Activated CD4-positive, alpha-beta memory T cell treated with anti-CD3 and anti-CD28 coated beads for 36 hours (primary cell): Measurements from ENCODE around the gene IMMP2L. TPM values are rescaled to one million over a fixed set of nuclear protein-coding genes. Genes with fewer than 3 reads are reported as not detected.
"Not testable (repeated sequence)": the region's sequence is repeated elsewhere in the genome, so short reads cannot be mapped to it uniquely, and the experiment has no call there.

Experiments
- CTCF ChIA-PET: fragments of 350-600 bp; sonication (Branson Sonifier 250); formaldehyde crosslinking; loops from one replicate; lab custom pipeline; 2021; ENCODE audit warnings: antibody characterized with exemption, inconsistent platforms; lab: Charles Lee
- POLR2A ChIA-PET: fragments of 350-600 bp; sonication (Branson Sonifier 250); formaldehyde crosslinking; loops from one replicate; lab custom pipeline; 2021; ENCODE audit warnings: antibody characterized with exemption; lab: Charles Lee
- DNase-seq: peaks from one replicate; pipeline ENCODE4 v3.0.0-alpha.2; 2020
- H3K27ac Mint-ChIP-seq: one replicate; pipeline ENCODE4 v1.8.0; 2021; ENCODE audit warnings: mixed read lengths
- H3K27me3 Mint-ChIP-seq: one replicate; pipeline ENCODE4 v1.8.0; 2021; ENCODE audit warnings: mixed read lengths
- H3K36me3 Mint-ChIP-seq: one replicate; pipeline ENCODE4 v1.8.0; 2021; ENCODE audit warnings: mixed read lengths
- H3K4me1 Mint-ChIP-seq: one replicate; pipeline ENCODE4 v1.8.0; 2021; ENCODE audit warnings: low read depth, mixed read lengths
- H3K4me3 Mint-ChIP-seq: one replicate; pipeline ENCODE4 v1.8.0; 2021; ENCODE audit warnings: mild to moderate bottlenecking, mixed read lengths
- H3K9me3 Mint-ChIP-seq: one replicate; pipeline ENCODE4 v1.8.0; 2021; ENCODE audit warnings: mixed read lengths
- intact Hi-C: fragments of 100-400 bp; cut with micrococcal nuclease; formaldehyde crosslinking; loops from one replicate; pipeline ENCODE4 v1.15.1; 2023
- total RNA-seq, 2 experiments: library from RNA; stranded (reverse); gene quantifications; one replicate each; pipeline ENCODE4 v1.2.3, GENCODE V29; 2021

The IMMP2L gene
- total RNA-seq, 2 experiments from 2014 or later, result 14.4 to 20.5 TPM

- CTCF ChIA-PET, result no interaction called here
Observed at GRCh38 chr7:111290419-111290818, 271.9 kb downstream of the IMMP2L start.

GRCh38 chr7:111288441-111288840, 273.9 kb downstream of the IMMP2L start:
- intact Hi-C loops, H3K4me1 Mint-ChIP-seq, H3K4me3 Mint-ChIP-seq, H3K27me3 Mint-ChIP-seq, POLR2A ChIA-PET, H3K27ac Mint-ChIP-seq, DNase-seq, CTCF ChIA-PET: not testable (repeated sequence)
- Mint-ChIP-seq H3K36me3 (peaks cover 31% of the 10 kb centered on the region), H3K9me3 (peaks cover 15% of the 10 kb centered on the region)

More at GRCh38 chr7:111290419-111290818, 271.9 kb downstream of the IMMP2L start:
- DNase-seq, result no peak
- H3K36me3 Mint-ChIP-seq, result peaks cover 19% of the 10 kb centered on the region
- POLR2A ChIA-PET, result no interaction called here
- H3K9me3 Mint-ChIP-seq, result peaks cover 15% of the 10 kb centered on the region
- no peak overlapping the region for H3K27ac Mint-ChIP-seq
- H3K27me3 Mint-ChIP-seq, result no peaks in the 10 kb centered on the region
- no peaks in the 10 kb centered on the region for H3K4me1 Mint-ChIP-seq
- intact Hi-C loops, result no loop called here
- H3K4me3 Mint-ChIP-seq, result no peak overlapping the region

- no peak for DNase-seq
- Mint-ChIP-seq H3K4me3 (no peak overlapping the region), H3K27me3 (no peaks in the 10 kb centered on the region), H3K36me3 (peaks cover 18% of the 10 kb centered on the region), H3K27ac (no peak overlapping the region), H3K4me1 (no peaks in the 10 kb centered on the region), H3K9me3 (no peaks in the 10 kb centered on the region)
- CTCF ChIA-PET, result no interaction called here
- intact Hi-C loops, result no loop called here
- POLR2A ChIA-PET, result no interaction called here
Observed at GRCh38 chr7:111282626-111283025, 279.7 kb downstream of the IMMP2L start.

- H3K27me3 Mint-ChIP-seq, result no peaks in the 10 kb centered on the region
- ChIA-PET CTCF (no interaction called here), POLR2A (no interaction called here)
- H3K4me3 Mint-ChIP-seq, result no peak overlapping the region
- H3K27ac Mint-ChIP-seq, result no peak overlapping the region
- intact Hi-C loops, result no loop called here
- peaks cover 3% of the 10 kb centered on the region for H3K36me3 Mint-ChIP-seq
- no peaks in the 10 kb centered on the region for H3K4me1 Mint-ChIP-seq
- H3K9me3 Mint-ChIP-seq, result peaks cover 3% of the 10 kb centered on the region
- DNase-seq, result no peak
Observed at GRCh38 chr7:111274857-111275256, 287.4 kb downstream of the IMMP2L start.

GRCh38 chr7:111272092-111272491, 290.2 kb downstream of the IMMP2L start:
- peaks cover 2% of the 10 kb centered on the region for H3K36me3 Mint-ChIP-seq
- DNase-seq, result no peak
- no peaks in the 10 kb centered on the region for H3K4me1 Mint-ChIP-seq
- ChIA-PET POLR2A (no interaction called here), CTCF (no interaction called here)
- no peak overlapping the region for H3K4me3 Mint-ChIP-seq
- H3K9me3 Mint-ChIP-seq, result peaks cover 3% of the 10 kb centered on the region
- H3K27me3 Mint-ChIP-seq, result no peaks in the 10 kb centered on the region
- no peak overlapping the region for H3K27ac Mint-ChIP-seq
- intact Hi-C loops, result no loop called here

GRCh38 chr7:111270794-111271193, 291.5 kb downstream of the IMMP2L start:
- DNase-seq, H3K27ac Mint-ChIP-seq, H3K9me3 Mint-ChIP-seq, CTCF ChIA-PET, H3K4me1 Mint-ChIP-seq, intact Hi-C loops, POLR2A ChIA-PET, H3K4me3 Mint-ChIP-seq, H3K36me3 Mint-ChIP-seq, H3K27me3 Mint-ChIP-seq: not testable (repeated sequence)

GRCh38 chr7:111268941-111269340, 293.4 kb downstream of the IMMP2L start:
- POLR2A ChIA-PET, result no interaction called here
- CTCF ChIA-PET, result no interaction called here
- Mint-ChIP-seq H3K36me3 (peaks cover 2% of the 10 kb centered on the region), H3K27ac (no peak overlapping the region), H3K4me3 (no peak overlapping the region), H3K27me3 (no peaks in the 10 kb centered on the region), H3K4me1 (no peaks in the 10 kb centered on the region), H3K9me3 (peaks cover 3% of the 10 kb centered on the region)
- no peak for DNase-seq
- intact Hi-C loops, result no loop called here

GRCh38 chr7:111266613-111267012, 295.7 kb downstream of the IMMP2L start:
- Mint-ChIP-seq H3K9me3 (peaks cover under 1% of the 10 kb centered on the region), H3K36me3 (no peaks in the 10 kb centered on the region), H3K4me3 (no peak overlapping the region), H3K4me1 (no peaks in the 10 kb centered on the region), H3K27ac (no peak overlapping the region), H3K27me3 (no peaks in the 10 kb centered on the region)
- CTCF ChIA-PET, result no interaction called here
- no peak for DNase-seq
- POLR2A ChIA-PET, result no interaction called here
- intact Hi-C loops, result no loop called here

- no peak for DNase-seq
- Mint-ChIP-seq H3K27ac (no peak overlapping the region), H3K4me1 (no peaks in the 10 kb centered on the region), H3K4me3 (no peak overlapping the region), H3K27me3 (no peaks in the 10 kb centered on the region), H3K36me3 (no peaks in the 10 kb centered on the region), H3K9me3 (no peaks in the 10 kb centered on the region)
- ChIA-PET CTCF (no interaction called here), POLR2A (no interaction called here)
- intact Hi-C loops, result no loop called here
Observed at GRCh38 chr7:111265394-111265793, 296.9 kb downstream of the IMMP2L start.

- Mint-ChIP-seq H3K9me3 (no peaks in the 10 kb centered on the region), H3K27ac (no peak overlapping the region), H3K4me1 (no peaks in the 10 kb centered on the region), H3K36me3 (no peaks in the 10 kb centered on the region), H3K27me3 (no peaks in the 10 kb centered on the region), H3K4me3 (no peak overlapping the region)
- intact Hi-C loops, result no loop called here
- ChIA-PET POLR2A (no interaction called here), CTCF (no interaction called here)
- no peak for DNase-seq
Observed at GRCh38 chr7:111264981-111265380, 297.3 kb downstream of the IMMP2L start.

- no peaks in the 10 kb centered on the region for H3K36me3 Mint-ChIP-seq
- H3K4me3 Mint-ChIP-seq, result no peak overlapping the region
- H3K9me3 Mint-ChIP-seq, result no peaks in the 10 kb centered on the region
- CTCF ChIA-PET, result no interaction called here
- POLR2A ChIA-PET, result no interaction called here
- H3K27ac Mint-ChIP-seq, result no peak overlapping the region
- no peak for DNase-seq
- intact Hi-C loops, result no loop called here
- no peaks in the 10 kb centered on the region for H3K27me3 Mint-ChIP-seq
- no peaks in the 10 kb centered on the region for H3K4me1 Mint-ChIP-seq
Observed at GRCh38 chr7:111264111-111264868, 298.0 kb downstream of the IMMP2L start.

GRCh38 chr7:111262293-111263116, 299.8 kb downstream of the IMMP2L start:
- no peak for DNase-seq
- Mint-ChIP-seq H3K36me3 (no peaks in the 10 kb centered on the region), H3K4me1 (no peaks in the 10 kb centered on the region), H3K27ac (no peak overlapping the region), H3K4me3 (no peak overlapping the region), H3K27me3 (no peaks in the 10 kb centered on the region), H3K9me3 (no peaks in the 10 kb centered on the region)
- ChIA-PET POLR2A (no interaction called here), CTCF (no interaction called here)
- intact Hi-C loops, result no loop called here
